CD4-positive, alpha-beta T cell treated with Interleukin-15 for 1 hour (primary cell): ENCODE measurements around the gene DPYD.

Experiments
- DNase-seq: peaks from one replicate; pipeline ENCODE4 v3.0.0-alpha.2; 2020

Gene DPYD

GRCh38 chr1:97603218-97603617 lies 317.6 kb downstream of the DPYD start:
- DNase-seq = no peak

- DNase-seq = no peak
Measured at GRCh38 chr1:97599447-97599846, 321.4 kb downstream of the DPYD start.

- DNase-seq = no peak
Measured at GRCh38 chr1:97593192-97593591, 327.6 kb downstream of the DPYD start.

GRCh38 chr1:97588772-97589171 lies 332.1 kb downstream of the DPYD start:
- DNase-seq = no peak

- DNase-seq = no peak
Measured at GRCh38 chr1:97581614-97582051, 339.2 kb downstream of the DPYD start.

- no peak for DNase-seq
Measured at GRCh38 chr1:97577613-97578012, 343.2 kb downstream of the DPYD start.

- no peak for DNase-seq
Measured at GRCh38 chr1:97573553-97573952, 347.3 kb downstream of the DPYD start.

GRCh38 chr1:97572561-97572960 lies 348.3 kb downstream of the DPYD start:
- DNase-seq = no peak

GRCh38 chr1:97571760-97572159 lies 349.1 kb downstream of the DPYD start:
- DNase-seq = no peak

GRCh38 chr1:97570691-97571090 lies 350.1 kb downstream of the DPYD start:
- DNase-seq = no peak

- no peak for DNase-seq
Measured at GRCh38 chr1:97567000-97567749, 353.7 kb downstream of the DPYD start.

- DNase-seq = no peak
Measured at GRCh38 chr1:97565886-97566285, 354.9 kb downstream of the DPYD start.

- no peak for DNase-seq
Measured at GRCh38 chr1:97563926-97564325, 356.9 kb downstream of the DPYD start.

GRCh38 chr1:97562081-97562480 lies 358.8 kb downstream of the DPYD start:
- no peak for DNase-seq

- no peak for DNase-seq
Measured at GRCh38 chr1:97560714-97561113, 360.1 kb downstream of the DPYD start.

- no peak for DNase-seq
Measured at GRCh38 chr1:97553971-97554370, 366.9 kb downstream of the DPYD start.

- no peak for DNase-seq
Measured at GRCh38 chr1:97551113-97551512, 369.7 kb downstream of the DPYD start.

- no peak for DNase-seq
Measured at GRCh38 chr1:97545446-97545845, 375.4 kb downstream of the DPYD start.

GRCh38 chr1:97540346-97540888 lies 380.4 kb downstream of the DPYD start:
- DNase-seq = no peak

- DNase-seq = no peak
Measured at GRCh38 chr1:97538113-97538512, 382.7 kb downstream of the DPYD start.

- no peak for DNase-seq
Measured at GRCh38 chr1:97533358-97533757, 387.5 kb downstream of the DPYD start.

- no peak for DNase-seq
Measured at GRCh38 chr1:97529600-97529999, 391.2 kb downstream of the DPYD start.

GRCh38 chr1:97524211-97524610 lies 396.6 kb downstream of the DPYD start:
- DNase-seq = no peak

GRCh38 chr1:97516588-97516987 lies 404.2 kb downstream of the DPYD start:
- no peak for DNase-seq

- DNase-seq = no peak
Measured at GRCh38 chr1:97508653-97509218, 412.1 kb downstream of the DPYD start.
